SK-N-SH (cell line): ENCODE data around the gene LRP1. TPM values are rescaled to one million over a fixed set of nuclear protein-coding genes. Genes with fewer than 3 reads are reported as not detected.
A peak's percentile ranks its signal among the peaks of the same experiment; 100 is the strongest.

Source experiments
- CTCF ChIA-PET: fragments of 300-600, 350-600 bp; formaldehyde crosslinking; extraction: SDS; loops from one replicate; lab custom pipeline; 2021; lab: Yijun Ruan, JAX
- POLR2A ChIA-PET: fragments of 350-600 bp; sonication (Branson Sonifier 250); formaldehyde crosslinking; extraction: SDS; loops from one replicate; lab custom pipeline; 2020; ENCODE audit warnings: antibody characterized with exemption, inconsistent platforms; lab: Yijun Ruan, JAX
- DNase-seq: peaks from one replicate; pipeline ENCODE4 v3.0.0; 2012
- H2AFZ ChIP-seq: fragments of 200-600 bp; sonication (generic); 2 replicates; pipeline ENCODE4 v1.8.1; 2016; ENCODE audit warnings: antibody characterized with exemption, mild to moderate bottlenecking, low read depth
- H3F3A ChIP-seq: fragments of 200-600 bp; sonication (generic); replicated peaks from 2 replicates; pipeline ENCODE3; 2016; ENCODE audit warnings: antibody characterized with exemption, mild to moderate bottlenecking; ENCODE audit not compliant: insufficient read depth
- H3K27ac ChIP-seq, 2 experiments: fragments of 200-500 bp in 1 of 2; fragments of 200-600 bp in 1 of 2; sonication (Bioruptor generic) in 1 of 2; sonication (generic), shearing (Covaris generic) in 1 of 2; 2 replicates each; pipeline versions ENCODE4 v1.5.1 to v1.6.1; 2014 to 2016; ENCODE audit warnings: low read depth in 2 of 2, inconsistent platforms in 1 of 2, low read length in 1 of 2, mild to moderate bottlenecking in 1 of 2, mixed read lengths in 1 of 2
- H3K27me3 ChIP-seq: fragments of 200-600 bp; sonication (generic), shearing (Covaris generic); 2 replicates; pipeline ENCODE4 v1.6.1; 2016; ENCODE audit warnings: mixed run types; ENCODE audit not compliant: insufficient read depth
- H3K36me3 ChIP-seq, 2 experiments: fragments of 200-500 bp in 1 of 2; fragments of 200-600 bp in 1 of 2; sonication (Bioruptor generic) in 1 of 2; sonication (generic) in 1 of 2; replicated peaks in 1 of 2; 2 replicates each; pipeline versions ENCODE3 to v1.5.1; 2014 to 2016; ENCODE audit warnings: low read length in 1 of 2, mild to moderate bottlenecking in 1 of 2; ENCODE audit not compliant: insufficient read depth in 2 of 2, control insufficient read depth in 1 of 2
- H3K4me1 ChIP-seq, 2 experiments: fragments of 200-500 bp in 1 of 2; fragments of 200-600 bp in 1 of 2; sonication (Bioruptor generic) in 1 of 2; sonication (generic), shearing (Covaris generic) in 1 of 2; 2 replicates each; pipeline versions ENCODE4 v1.5.1 to v1.6.1; 2014 to 2016; ENCODE audit warnings: low read depth in 1 of 2, low read length in 1 of 2, mixed run types in 1 of 2; ENCODE audit not compliant: insufficient read depth in 2 of 2, control insufficient read depth in 1 of 2
- H3K4me2 ChIP-seq: fragments of 200-600 bp; sonication (generic), shearing (Covaris generic); 2 replicates; pipeline ENCODE4 v1.6.1; 2017; ENCODE audit warnings: mixed run types
- H3K4me3 ChIP-seq, 2 experiments: fragments of 200-500 bp in 1 of 2; fragments of 200-600 bp in 1 of 2; sonication (Bioruptor generic) in 1 of 2; sonication (generic), shearing (Covaris generic) in 1 of 2; 2 replicates each; pipeline versions ENCODE4 v1.5.1 to v1.8.1; 2014 to 2016; ENCODE audit warnings: low read depth in 2 of 2, inconsistent platforms in 1 of 2, low read length in 1 of 2, mild to moderate bottlenecking in 1 of 2, mixed read lengths in 1 of 2, moderate library complexity in 1 of 2
- H3K79me2 ChIP-seq: fragments of 200-600 bp; sonication (generic); 2 replicates; pipeline ENCODE4 v1.8.1; 2017; ENCODE audit warnings: mild to moderate bottlenecking; ENCODE audit not compliant: insufficient read depth
- H3K9ac ChIP-seq: fragments of 200-600 bp; sonication (generic); 2 replicates; pipeline ENCODE4 v1.6.1; 2017; ENCODE audit warnings: mixed run types
- H3K9me2 ChIP-seq: fragments of 200-600 bp; sonication (generic); 2 replicates; pipeline ENCODE4 v1.6.1; 2017; ENCODE audit warnings: mixed run types
- H3K9me3 ChIP-seq: fragments of 200-600 bp; sonication (generic); 2 replicates; pipeline ENCODE4 v1.6.1; 2017; ENCODE audit warnings: mixed run types, mild to moderate bottlenecking, moderate library complexity
- H4K20me1 ChIP-seq: fragments of 200-600 bp; sonication (generic); 2 replicates; pipeline ENCODE4 v1.6.1; 2017; ENCODE audit warnings: mild to moderate bottlenecking, mixed run types; ENCODE audit not compliant: insufficient read depth
- EP300 ChIP-seq, 2 experiments: IDR thresholded peaks; 2 replicates each; pipeline versions ENCODE4 v1.4.0 to v1.6.1; 2012; ENCODE audit warnings: borderline replicate concordance in 1 of 2, low read depth in 1 of 2, low read length in 1 of 2
- FOSL2 ChIP-seq: IDR thresholded peaks from 2 replicates; pipeline ENCODE4 v1.4.0; 2012; ENCODE audit warnings: low read depth, mild to moderate bottlenecking, moderate library complexity, borderline replicate concordance
- FOXJ3 ChIP-seq: sonication (generic); formaldehyde crosslinking; IDR thresholded peaks from 2 replicates; pipeline ENCODE4 v1.5.1; 2020; ENCODE audit warnings: mild to moderate bottlenecking, missing genetic modification reagents
- GABPA ChIP-seq: IDR thresholded peaks from 2 replicates; pipeline ENCODE4 v1.4.0; 2012; ENCODE audit warnings: low read depth, mild to moderate bottlenecking
- IRF3 ChIP-seq: fragments of 150-350 bp; IDR thresholded peaks from 2 replicates; pipeline ENCODE4 v1.6.1; 2016; ENCODE audit warnings: mild to moderate bottlenecking, low read depth, low read length
- JUND ChIP-seq: IDR thresholded peaks from 2 replicates; pipeline ENCODE4 v1.4.0; 2012
- MAX ChIP-seq: IDR thresholded peaks from 2 replicates; pipeline ENCODE4 v1.4.0; 2012; ENCODE audit warnings: low read depth
- MXI1 ChIP-seq: IDR thresholded peaks from 2 replicates; pipeline ENCODE4 v1.6.1; 2012; ENCODE audit warnings: mild to moderate bottlenecking, low read depth, low read length, improper control_type of control experiment
- NFIC ChIP-seq: IDR thresholded peaks from 2 replicates; pipeline ENCODE4 v1.4.0; 2012; ENCODE audit warnings: borderline replicate concordance
- PBX3 ChIP-seq: IDR thresholded peaks from 2 replicates; pipeline ENCODE4; 2012
- POLR2AphosphoS5 ChIP-seq: IDR thresholded peaks from 2 replicates; pipeline ENCODE4 v1.6.1; 2012; ENCODE audit warnings: low read depth, low read length
- RAD21 ChIP-seq: IDR thresholded peaks from 2 replicates; pipeline ENCODE4 v1.6.1; 2012; ENCODE audit warnings: mild to moderate bottlenecking, low read length
- RCOR1 ChIP-seq: fragments of 150-350 bp; IDR thresholded peaks from 2 replicates; pipeline ENCODE4 v1.6.1; 2017; ENCODE audit warnings: antibody characterized with exemption, low read length
- RFX5 ChIP-seq: IDR thresholded peaks from 2 replicates; pipeline ENCODE4 v1.6.1; 2012; ENCODE audit warnings: mild to moderate bottlenecking, improper control_type of control experiment, low read length
- RXRA ChIP-seq: IDR thresholded peaks from 2 replicates; pipeline ENCODE4 v1.4.0; 2012; ENCODE audit warnings: low read depth, mild to moderate bottlenecking, borderline replicate concordance
- SMC3 ChIP-seq: IDR thresholded peaks from 2 replicates; pipeline ENCODE4 v1.6.1; 2012; ENCODE audit warnings: low read depth, low read length, improper control_type of control experiment
- TAF1 ChIP-seq: IDR thresholded peaks from 2 replicates; pipeline ENCODE4 v1.6.1; 2012; ENCODE audit warnings: low read depth, mild to moderate bottlenecking, low read length, moderate library complexity, borderline replicate concordance
- TEAD4 ChIP-seq: IDR thresholded peaks from 2 replicates; pipeline ENCODE4 v1.4.0; 2012; ENCODE audit warnings: mild to moderate bottlenecking, borderline replicate concordance; ENCODE audit not compliant: insufficient read depth
- YY1 ChIP-seq: IDR thresholded peaks from 2 replicates; pipeline ENCODE4 v1.4.0; 2012; ENCODE audit warnings: low read depth, mild to moderate bottlenecking
- ZBTB33 ChIP-seq: IDR thresholded peaks from 2 replicates; pipeline ENCODE4 v1.4.0; 2012; ENCODE audit warnings: low read depth, borderline replicate concordance
- WGBS: methylation state at CpG from one replicate; pipeline ENCODE4 v1.1.6; 2017; ENCODE audit warnings: low lambda C conversion rate; 5-methylcytosine and 5-hydroxymethylcytosine counted together
- polyA plus RNA-seq, 3 experiments: library from polyadenylated mRNA; depleted of rRNA; stranded (reverse); fragments of >200 nt; gene quantifications; 2 replicates each; pipeline ENCODE4 v1.2.3, GENCODE V29; 2012

LRP1 gene
- polyA plus RNA-seq, 1 of the 3 experiments (the other 2 are of a cell fraction) = 55.0 TPM

- no peaks in the 10 kb centered on the region for H3K9me2 ChIP-seq
- H3K27me3 ChIP-seq = no peaks in the 10 kb centered on the region
- H3K4me1 ChIP-seq = peaks cover 0 to 11% of the 10 kb centered on the region in 2 experiments; a peak in 1 of 4 replicates
- H3K9me3 ChIP-seq = no peaks in the 10 kb centered on the region
- H3K9ac ChIP-seq = no peak overlapping the region
- H2AFZ ChIP-seq = no peak overlapping the region
- no peak overlapping the region for H3K4me3 ChIP-seq
- no peak for TF ChIP-seq NFIC
- H3K27ac ChIP-seq = no peak overlapping the region; a peak in 1 of 4 replicates
- WGBS = 44% methylated on average over 2 of the region's 2 CpGs
- DNase-seq = no peak
- peaks cover 6% of the 10 kb centered on the region for H3F3A ChIP-seq
- no peak overlapping the region for H3K4me2 ChIP-seq
- H3K79me2 ChIP-seq = no peaks in the 10 kb centered on the region
- ChIA-PET CTCF (interaction anchor here (1.0 to 9.9 kb wide), 11 partner anchors 9 to 201 kb away, joined by 3 to 141 read pairs (median 12); partner anchors contain the start of genes GLI1, INHBE and STAC3), POLR2A (interaction anchor here (1.0 kb wide), 1 partner anchor 10 kb away, joined by 3 read pairs; no protein-coding TSS in a partner anchor)
- peaks cover 35 to 40% of the 10 kb centered on the region in 2 experiments for H3K36me3 ChIP-seq
- no peaks in the 10 kb centered on the region for H4K20me1 ChIP-seq
Observed at GRCh38 chr12:57261428-57261865, 133.2 kb downstream of the LRP1 start.

- no peaks in the 10 kb centered on the region for H3K27me3 ChIP-seq
- no peak overlapping the region for H2AFZ ChIP-seq
- no peak overlapping the region for H3K4me3 ChIP-seq
- 78% methylated on average over 3 of the region's 3 CpGs for WGBS
- no peak overlapping the region for H3K9ac ChIP-seq
- no peaks in the 10 kb centered on the region for H3K9me2 ChIP-seq
- H3K9me3 ChIP-seq = no peaks in the 10 kb centered on the region
- H3F3A ChIP-seq = peaks cover 6% of the 10 kb centered on the region
- no peak for DNase-seq
- no peaks in the 10 kb centered on the region for H4K20me1 ChIP-seq
- peaks cover 36 to 41% of the 10 kb centered on the region in 2 experiments for H3K36me3 ChIP-seq
- POLR2A ChIA-PET = interaction anchor here (1.0 kb wide), 1 partner anchor 9 kb away, joined by 3 read pairs; no protein-coding TSS in a partner anchor
- TF ChIP-seq NFIC (no peak), SMC3 (no peak), YY1 (no peak), FOSL2 (no peak), RFX5 (no peak), RXRA (no peak), TAF1 (no peak), IRF3 (no peak), PBX3 (no peak), GABPA (no peak), POLR2AphosphoS5 (no peak), FOXJ3 (CRISPR knock-in tag) (no peak), EP300 (IDR thresholded peaks at IDR 0.05; ENCODE audit: borderline replicate concordance in 1 of 2, low read depth in 1 of 2, low read length in 1 of 2) (no peak), TEAD4 (no peak), RAD21 (no peak), MXI1 (no peak), MAX (no peak), ZBTB33 (no peak), JUND (no peak), RCOR1 (no peak)
- no peaks in the 10 kb centered on the region for H3K79me2 ChIP-seq
- H3K4me2 ChIP-seq = no peak overlapping the region
- 0 out of 4 replicates have a peak overlapping the region, but pooled peaks of 1 of the 2 experiments have one; percentile 6 for H3K27ac ChIP-seq
- peaks cover 0 to 11% of the 10 kb centered on the region in 2 experiments; a peak in 1 of 4 replicates for H3K4me1 ChIP-seq
- CTCF ChIA-PET = interaction anchor here (0.9 to 9.9 kb wide), 16 partner anchors 7 to 200 kb away, joined by 3 to 141 read pairs (median 10); partner anchors contain the start of genes GLI1, INHBE and STAC3
Observed at GRCh38 chr12:57262126-57262822, 134.0 kb downstream of the LRP1 start.
